Retinal pigment epithelial cell (primary cell): ENCODE data around the gene MEAK7.

Experiments used
- DNase-seq: peaks from one replicate; pipeline ENCODE4 v3.0.0-alpha.2; 2010; ENCODE audit warnings: low read depth
- H3K4me3 ChIP-seq: 2 replicates; pipeline ENCODE4 v1.5.1; 2011; ENCODE audit warnings: mild to moderate bottlenecking, low read length, control low read depth, moderate library complexity
- CTCF ChIP-seq: conservative IDR thresholded peaks from 2 replicates; pipeline ENCODE4 v1.5.1; 2011; ENCODE audit warnings: low read depth, low read length, control low read depth, inconsistent platforms

Gene MEAK7

GRCh38 chr16:84498859-84499620 is 5.4 kb downstream of the MEAK7 start:
- no peak for DNase-seq
- H3K4me3 ChIP-seq: no peak overlapping the region
- TF ChIP-seq CTCF: no peak

GRCh38 chr16:84498223-84498610 is 6.2 kb downstream of the MEAK7 start:
- H3K4me3 ChIP-seq: no peak overlapping the region
- DNase-seq: no peak
- TF ChIP-seq CTCF: no peak

- H3K4me3 ChIP-seq: no peak overlapping the region
- TF ChIP-seq CTCF: no peak
- DNase-seq: no peak
These were observed 6.8 kb downstream of the MEAK7 start for GRCh38 chr16:84497418-84498222.

- DNase-seq: no peak
- no peak overlapping the region for H3K4me3 ChIP-seq
- TF ChIP-seq CTCF: no peak
These were observed 7.5 kb downstream of the MEAK7 start for GRCh38 chr16:84496991-84497390.

GRCh38 chr16:84495506-84495905 is 9.0 kb downstream of the MEAK7 start:
- no peak for DNase-seq
- TF ChIP-seq CTCF: no peak
- no peak overlapping the region for H3K4me3 ChIP-seq

GRCh38 chr16:84489131-84489530 is 15.3 kb downstream of the MEAK7 start:
- DNase-seq: no peak
- H3K4me3 ChIP-seq: no peak overlapping the region
- TF ChIP-seq CTCF: no peak

GRCh38 chr16:84487358-84487757 is 17.1 kb downstream of the MEAK7 start:
- no peak for DNase-seq
- TF ChIP-seq CTCF: no peak
- H3K4me3 ChIP-seq: no peak overlapping the region
